ENCODE data around the gene GRIK3.

GRIK3 gene

GRCh38 chr1:36818771-36819170 is 215.5 kb downstream of the GRIK3 start:
- H3K36me3 ChIP-seq (ENCODE audit: insufficient read depth, low read length): no peaks in the 10 kb centered on the region
- 76% methylated on average over 2 of the region's 2 CpGs for WGBS
- no peak overlapping the region for H3K4me3 ChIP-seq (ENCODE audit: low read length)
- no peaks in the 10 kb centered on the region for H3K9me3 ChIP-seq (ENCODE audit: insufficient read depth, low read depth, low read length)
- peaks cover 4% of the 10 kb centered on the region for H3K4me1 ChIP-seq (ENCODE audit: insufficient read depth, low read length)
- no peak overlapping the region for H3K9ac ChIP-seq (ENCODE audit: low read depth, low read length)
- no peak overlapping the region for H3K27ac ChIP-seq (ENCODE audit: low read depth, low read length)
- no peaks in the 10 kb centered on the region for H3K27me3 ChIP-seq (ENCODE audit: insufficient read depth, low read length)

- Histone ChIP-seq H3K9me3 (ENCODE audit: insufficient read depth, low read depth, low read length) (no peaks in the 10 kb centered on the region), H3K27me3 (ENCODE audit: insufficient read depth, low read length) (no peaks in the 10 kb centered on the region), H3K27ac (ENCODE audit: low read depth, low read length) (no peak overlapping the region), H3K4me1 (ENCODE audit: insufficient read depth, low read length) (no peaks in the 10 kb centered on the region), H3K4me3 (ENCODE audit: low read length) (no peak overlapping the region), H3K36me3 (ENCODE audit: insufficient read depth, low read length) (no peaks in the 10 kb centered on the region), H3K9ac (ENCODE audit: low read depth, low read length) (no peak overlapping the region)
- 92% methylated on average over 2 of the region's 2 CpGs for WGBS
These were observed 218.0 kb downstream of the GRIK3 start for GRCh38 chr1:36816348-36816747.

- no peaks in the 10 kb centered on the region for H3K36me3 ChIP-seq (ENCODE audit: insufficient read depth, low read length)
- H3K4me3 ChIP-seq (ENCODE audit: low read length): no peak overlapping the region
- no peak overlapping the region for H3K9ac ChIP-seq (ENCODE audit: low read depth, low read length)
- no peaks in the 10 kb centered on the region for H3K27me3 ChIP-seq (ENCODE audit: insufficient read depth, low read length)
- H3K4me1 ChIP-seq (ENCODE audit: insufficient read depth, low read length): no peaks in the 10 kb centered on the region
- no peaks in the 10 kb centered on the region for H3K9me3 ChIP-seq (ENCODE audit: insufficient read depth, low read depth, low read length)
- no peak overlapping the region for H3K27ac ChIP-seq (ENCODE audit: low read depth, low read length)
- WGBS: 89% methylated on average over 4 of the region's 4 CpGs
These were observed 219.5 kb downstream of the GRIK3 start for GRCh38 chr1:36814774-36815173.

DNA sequence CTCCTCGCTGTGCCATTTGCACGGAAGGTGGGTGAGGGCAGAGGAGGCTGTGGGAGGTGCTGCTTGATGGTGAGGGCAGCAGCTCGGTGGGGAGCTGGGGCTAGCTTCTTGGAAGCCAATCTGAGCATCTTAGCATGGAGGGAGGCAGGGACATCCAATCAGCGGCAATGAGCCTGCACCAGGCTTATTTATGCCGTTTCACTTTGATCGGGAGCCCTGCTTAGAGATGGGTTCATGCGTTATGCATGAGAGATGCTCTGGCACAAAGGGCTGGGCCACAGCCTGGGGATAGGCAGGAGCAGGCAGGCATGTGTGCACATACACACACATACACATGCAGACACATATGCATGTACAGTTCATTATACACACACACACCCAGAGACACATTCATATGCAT is 220.2 kb downstream of the GRIK3 start:
- Histone ChIP-seq H3K27me3 (ENCODE audit: insufficient read depth, low read length) (no peaks in the 10 kb centered on the region), H3K9ac (ENCODE audit: low read depth, low read length) (no peak overlapping the region), H3K4me3 (ENCODE audit: low read length) (no peak overlapping the region), H3K9me3 (ENCODE audit: insufficient read depth, low read depth, low read length) (no peaks in the 10 kb centered on the region), H3K36me3 (ENCODE audit: insufficient read depth, low read length) (no peaks in the 10 kb centered on the region), H3K27ac (ENCODE audit: low read depth, low read length) (no peak overlapping the region), H3K4me1 (ENCODE audit: insufficient read depth, low read length) (no peaks in the 10 kb centered on the region)
- WGBS: 94% methylated on average over 7 of the region's 7 CpGs

GRCh38 chr1:36807262-36807661 is 227.1 kb downstream of the GRIK3 start:
- no peaks in the 10 kb centered on the region for H3K27me3 ChIP-seq (ENCODE audit: insufficient read depth, low read length)
- no peak overlapping the region for H3K9ac ChIP-seq (ENCODE audit: low read depth, low read length)
- no peak overlapping the region for H3K27ac ChIP-seq (ENCODE audit: low read depth, low read length)
- H3K4me1 ChIP-seq (ENCODE audit: insufficient read depth, low read length): peaks cover 11% of the 10 kb centered on the region; the same call in 1 of the 2 replicates
- H3K9me3 ChIP-seq (ENCODE audit: insufficient read depth, low read depth, low read length): no peaks in the 10 kb centered on the region
- WGBS: 93% methylated on average over 4 of the region's 4 CpGs
- no peaks in the 10 kb centered on the region for H3K36me3 ChIP-seq (ENCODE audit: insufficient read depth, low read length)
- no peak overlapping the region for H3K4me3 ChIP-seq (ENCODE audit: low read length)

DNA sequence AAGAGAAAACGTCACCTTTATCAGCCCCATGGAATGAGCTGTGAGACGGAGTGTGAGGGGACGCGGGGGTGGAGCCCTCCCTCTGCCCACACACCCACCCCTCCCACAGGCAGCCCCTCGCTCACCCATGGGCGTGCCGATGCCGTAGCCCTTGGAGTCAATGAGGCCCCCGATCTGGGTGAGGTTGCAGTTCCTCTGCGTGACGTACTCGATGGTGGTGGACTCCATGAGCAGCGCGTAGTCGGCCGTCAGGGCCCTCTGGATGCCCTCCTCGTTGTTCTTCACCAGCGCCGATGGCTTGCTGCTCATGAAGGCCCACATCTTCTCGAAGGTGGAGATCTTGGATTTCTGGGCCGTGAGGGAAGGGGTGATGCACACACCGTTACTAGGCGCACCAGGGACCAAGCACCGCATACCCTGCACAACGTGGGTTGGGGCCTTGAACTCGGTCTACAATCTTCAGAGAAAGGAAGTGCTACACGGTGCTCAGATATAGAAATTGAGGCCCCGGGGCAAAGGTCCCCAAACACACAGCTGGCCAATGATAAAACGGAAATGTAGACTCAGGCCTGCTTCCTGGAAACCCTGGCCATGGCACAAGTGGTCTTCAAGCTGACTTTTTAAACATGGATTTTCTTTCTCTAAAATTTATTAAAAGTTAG is 228.2 kb downstream of the GRIK3 start:
- H3K9me3 ChIP-seq (ENCODE audit: insufficient read depth, low read depth, low read length): no peaks in the 10 kb centered on the region
- 96% methylated on average over 28 of the region's 29 CpGs for WGBS
- H3K36me3 ChIP-seq (ENCODE audit: insufficient read depth, low read length): no peaks in the 10 kb centered on the region
- no peak overlapping the region for H3K9ac ChIP-seq (ENCODE audit: low read depth, low read length)
- H3K27me3 ChIP-seq (ENCODE audit: insufficient read depth, low read length): no peaks in the 10 kb centered on the region
- no peak overlapping the region for H3K27ac ChIP-seq (ENCODE audit: low read depth, low read length)
- no peak overlapping the region for H3K4me3 ChIP-seq (ENCODE audit: low read length)
- peaks cover 11% of the 10 kb centered on the region; the same call in 1 of the 2 replicates for H3K4me1 ChIP-seq (ENCODE audit: insufficient read depth, low read length)

GRCh38 chr1:36804669-36805314 is 229.5 kb downstream of the GRIK3 start:
- no peak overlapping the region for H3K9ac ChIP-seq (ENCODE audit: low read depth, low read length)
- H3K27ac ChIP-seq (ENCODE audit: low read depth, low read length): no peak overlapping the region
- H3K36me3 ChIP-seq (ENCODE audit: insufficient read depth, low read length): no peaks in the 10 kb centered on the region

GRCh38 chr1:36803868-36804570 is 230.3 kb downstream of the GRIK3 start:
- no peaks in the 10 kb centered on the region for H3K27me3 ChIP-seq (ENCODE audit: insufficient read depth, low read length)
- H3K36me3 ChIP-seq (ENCODE audit: insufficient read depth, low read length): no peaks in the 10 kb centered on the region
- no peaks in the 10 kb centered on the region for H3K9me3 ChIP-seq (ENCODE audit: insufficient read depth, low read depth, low read length)
- no peak overlapping the region for H3K9ac ChIP-seq (ENCODE audit: low read depth, low read length)
- peaks cover 11% of the 10 kb centered on the region; the same call in 1 of the 2 replicates for H3K4me1 ChIP-seq (ENCODE audit: insufficient read depth, low read length)
- 64% methylated on average over 6 of the region's 9 CpGs for WGBS
- H3K4me3 ChIP-seq (ENCODE audit: low read length): no peak overlapping the region
- no peak overlapping the region for H3K27ac ChIP-seq (ENCODE audit: low read depth, low read length)

More at GRCh38 chr1:36804669-36805314, 229.5 kb downstream of the GRIK3 start:
- no peak overlapping the region for H3K4me3 ChIP-seq (ENCODE audit: low read length)
- H3K9me3 ChIP-seq (ENCODE audit: insufficient read depth, low read depth, low read length): no peaks in the 10 kb centered on the region
- WGBS: 92% methylated on average over 17 of the region's 17 CpGs
- H3K4me1 ChIP-seq (ENCODE audit: insufficient read depth, low read length): peaks cover 11% of the 10 kb centered on the region; the same call in 1 of the 2 replicates
- no peaks in the 10 kb centered on the region for H3K27me3 ChIP-seq (ENCODE audit: insufficient read depth, low read length)

DNA sequence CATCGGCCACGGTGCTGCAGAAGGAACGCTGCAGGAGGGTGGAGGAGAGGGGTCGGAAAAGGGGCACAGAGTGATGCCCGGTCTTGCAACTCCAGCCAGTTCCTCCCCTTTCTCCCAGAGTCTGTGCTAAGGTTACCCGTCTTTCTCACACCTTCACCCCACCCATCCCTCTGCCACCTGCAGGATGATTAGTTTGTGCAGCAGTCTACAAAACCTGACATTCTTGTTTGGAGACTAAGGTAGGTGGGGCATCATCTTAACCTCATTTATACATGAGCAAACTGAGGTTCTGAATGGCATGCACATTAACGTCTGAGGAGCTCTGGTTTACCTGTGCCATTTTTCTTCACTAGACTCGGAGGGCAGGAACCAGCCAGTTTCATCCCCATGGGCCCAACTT is 232.3 kb downstream of the GRIK3 start:
- 94% methylated on average over 8 of the region's 8 CpGs for WGBS
- peaks cover 11% of the 10 kb centered on the region; the same call in 1 of the 2 replicates for H3K4me1 ChIP-seq (ENCODE audit: insufficient read depth, low read length)
- no peaks in the 10 kb centered on the region for H3K9me3 ChIP-seq (ENCODE audit: insufficient read depth, low read depth, low read length)
- H3K27me3 ChIP-seq (ENCODE audit: insufficient read depth, low read length): no peaks in the 10 kb centered on the region
- H3K9ac ChIP-seq (ENCODE audit: low read depth, low read length): no peak overlapping the region
- no peaks in the 10 kb centered on the region for H3K36me3 ChIP-seq (ENCODE audit: insufficient read depth, low read length)
- no peak overlapping the region for H3K4me3 ChIP-seq (ENCODE audit: low read length)
- no peak overlapping the region for H3K27ac ChIP-seq (ENCODE audit: low read depth, low read length)

- WGBS: 87% methylated on average over 7 of the region's 7 CpGs
- H3K4me1 ChIP-seq (ENCODE audit: insufficient read depth, low read length): no peaks in the 10 kb centered on the region
- no peak overlapping the region for H3K4me3 ChIP-seq (ENCODE audit: low read length)
- no peaks in the 10 kb centered on the region for H3K9me3 ChIP-seq (ENCODE audit: insufficient read depth, low read depth, low read length)
- no peaks in the 10 kb centered on the region for H3K36me3 ChIP-seq (ENCODE audit: insufficient read depth, low read length)
- H3K27ac ChIP-seq (ENCODE audit: low read depth, low read length): no peak overlapping the region
- H3K9ac ChIP-seq (ENCODE audit: low read depth, low read length): no peak overlapping the region
- no peaks in the 10 kb centered on the region for H3K27me3 ChIP-seq (ENCODE audit: insufficient read depth, low read length)
These were observed 236.6 kb downstream of the GRIK3 start for GRCh38 chr1:36797761-36798160.

- Histone ChIP-seq H3K4me1 (ENCODE audit: insufficient read depth, low read length) (no peaks in the 10 kb centered on the region), H3K27ac (ENCODE audit: low read depth, low read length) (no peak overlapping the region), H3K4me3 (ENCODE audit: low read length) (no peak overlapping the region), H3K27me3 (ENCODE audit: insufficient read depth, low read length) (no peaks in the 10 kb centered on the region), H3K9ac (ENCODE audit: low read depth, low read length) (no peak overlapping the region), H3K36me3 (ENCODE audit: insufficient read depth, low read length) (no peaks in the 10 kb centered on the region), H3K9me3 (ENCODE audit: insufficient read depth, low read depth, low read length) (no peaks in the 10 kb centered on the region)
- 87% methylated on average over 5 of the region's 5 CpGs for WGBS
These were observed 237.6 kb downstream of the GRIK3 start for GRCh38 chr1:36796733-36797132.
